HepG2 (cell line): ENCODE measurements around the gene FBXO11.

ENCODE experiments used
- GABPB1 ChIP-seq: IDR thresholded peaks from 2 replicates; pipeline ENCODE4 v1.6.1; 2016; ENCODE audit warnings: mild to moderate bottlenecking, missing genetic modification reagents, moderate library complexity, missing compliant biosample characterization
- HDAC2 ChIP-seq: sonication (generic); formaldehyde crosslinking; IDR thresholded peaks from 2 replicates; pipeline ENCODE4 v1.4.0; 2020; ENCODE audit warnings: missing genetic modification reagents
- ZNF549 ChIP-seq: sonication (generic); formaldehyde crosslinking; IDR thresholded peaks from 2 replicates; pipeline ENCODE4 v1.5.0; 2020; ENCODE audit warnings: missing genetic modification reagents

- TF ChIP-seq HDAC2 (CRISPR knock-in tag) (no peak), ZNF549 (CRISPR knock-in tag) (no peak), GABPB1 (CRISPR knock-in tag) (peak; percentile 69; the same call in 1 of the 2 replicates)
Observed at GRCh38 chr2:47905386-47906156, 727 bp downstream of the FBXO11 start.
